ENCODE results near the gene GNAT3.

- no peak for TF ChIP-seq CTCF (IDR thresholded peaks at IDR 0.05)
- no peak for TF ChIP-seq POLR2A (IDR thresholded peaks at IDR 0.05)
These were observed 25.2 kb upstream of the GNAT3 start for GRCh38 chr7:80537091-80537490.
